Right atrium auricular region (tissue), 2 donors: ENCODE measurements around the gene ACKR4. TPM values are rescaled to one million over a fixed set of nuclear protein-coding genes. Genes with fewer than 3 reads are reported as not detected.
"Not testable (repeated sequence)": the region's sequence is repeated elsewhere in the genome, so short reads cannot be mapped to it uniquely, and the experiment has no call there.

Source experiments
- DNase-seq: peaks from one replicate; pipeline ENCODE4 v3.0.0-alpha.2; 2019; ENCODE audit warnings: low spot score
- H3K27ac ChIP-seq, 2 donors: fragments of 200-600 bp; sonication (generic); 1 replicate in 1 of 2; 2 replicates in 1 of 2; pipeline ENCODE4 v1.5.1; 2016 to 2019
- H3K27me3 ChIP-seq, 2 donors: fragments of 200-600 bp; sonication (generic); one replicate each; pipeline versions ENCODE4 v1.5.1 to v1.6.0; 2017 to 2019
- H3K36me3 ChIP-seq: fragments of 200-600 bp; sonication (generic); one replicate; pipeline ENCODE4 v1.5.1; 2016
- H3K4me1 ChIP-seq, 2 donors: fragments of 200-600 bp; sonication (generic); one replicate each; pipeline versions ENCODE4 v1.5.1 to v1.6.0; 2017 to 2019
- H3K4me3 ChIP-seq, 2 donors: fragments of 200-600 bp; sonication (generic); 1 replicate in 1 of 2; 2 replicates in 1 of 2; pipeline ENCODE4 v1.5.1; 2017 to 2019; ENCODE audit warnings: mild to moderate bottlenecking in 1 of 2, moderate library complexity in 1 of 2
- H3K9me3 ChIP-seq, 2 donors: fragments of 200-600 bp; sonication (generic); one replicate each; pipeline ENCODE4 v1.5.1; 2019
- total RNA-seq, 2 donors: library from RNA; depleted of rRNA; stranded (reverse); fragments of >200 nt; gene quantifications; one replicate each; pipeline ENCODE4 v1.1.0, GENCODE V29; 2016
- TF ChIP-seq, protein P1 (sequence below), 2 donors: fragments of 200-600 bp; sonication (generic); IDR thresholded peaks; one replicate each; pipeline ENCODE4 v1.5.1; 2019; ENCODE audit warnings: antibody characterized with exemption in 2 of 2

ACKR4 gene
- total RNA-seq, 2 donors from 2014 or later: 3.9 to 7.9 TPM

DNA sequence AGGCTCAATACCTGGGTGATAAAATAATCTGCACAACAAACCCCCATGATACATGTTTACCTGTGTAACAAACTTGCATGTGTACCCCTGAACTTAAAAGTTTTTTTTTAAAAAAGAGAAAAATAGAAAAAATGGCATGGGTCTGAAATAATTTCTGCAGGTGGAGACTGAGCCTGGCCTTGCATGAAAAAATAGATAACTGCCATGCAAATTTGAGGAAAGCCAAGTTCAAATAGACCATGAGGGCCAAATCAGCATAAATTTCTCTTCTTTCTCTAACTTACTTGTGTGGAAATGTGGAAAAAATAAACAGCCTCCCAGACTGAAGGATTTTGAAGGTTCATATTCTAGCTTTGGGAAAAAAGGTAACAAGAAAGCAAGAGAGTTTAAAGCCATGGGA, 744 bp upstream of the ACKR4 start:
- Histone ChIP-seq H3K27me3 (no peaks in the 10 kb centered on the region), H3K4me1 (no peaks in the 10 kb centered on the region), H3K4me3 (no peak overlapping the region), H3K36me3 (peaks cover 5% of the 10 kb centered on the region), H3K27ac (no peak overlapping the region), H3K9me3 (no peaks in the 10 kb centered on the region)
- TF ChIP-seq, protein P1, sequence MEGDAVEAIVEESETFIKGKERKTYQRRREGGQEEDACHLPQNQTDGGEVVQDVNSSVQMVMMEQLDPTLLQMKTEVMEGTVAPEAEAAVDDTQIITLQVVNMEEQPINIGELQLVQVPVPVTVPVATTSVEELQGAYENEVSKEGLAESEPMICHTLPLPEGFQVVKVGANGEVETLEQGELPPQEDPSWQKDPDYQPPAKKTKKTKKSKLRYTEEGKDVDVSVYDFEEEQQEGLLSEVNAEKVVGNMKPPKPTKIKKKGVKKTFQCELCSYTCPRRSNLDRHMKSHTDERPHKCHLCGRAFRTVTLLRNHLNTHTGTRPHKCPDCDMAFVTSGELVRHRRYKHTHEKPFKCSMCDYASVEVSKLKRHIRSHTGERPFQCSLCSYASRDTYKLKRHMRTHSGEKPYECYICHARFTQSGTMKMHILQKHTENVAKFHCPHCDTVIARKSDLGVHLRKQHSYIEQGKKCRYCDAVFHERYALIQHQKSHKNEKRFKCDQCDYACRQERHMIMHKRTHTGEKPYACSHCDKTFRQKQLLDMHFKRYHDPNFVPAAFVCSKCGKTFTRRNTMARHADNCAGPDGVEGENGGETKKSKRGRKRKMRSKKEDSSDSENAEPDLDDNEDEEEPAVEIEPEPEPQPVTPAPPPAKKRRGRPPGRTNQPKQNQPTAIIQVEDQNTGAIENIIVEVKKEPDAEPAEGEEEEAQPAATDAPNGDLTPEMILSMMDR (IDR thresholded peaks at IDR 0.05): no peak
- no peak for DNase-seq

DNA sequence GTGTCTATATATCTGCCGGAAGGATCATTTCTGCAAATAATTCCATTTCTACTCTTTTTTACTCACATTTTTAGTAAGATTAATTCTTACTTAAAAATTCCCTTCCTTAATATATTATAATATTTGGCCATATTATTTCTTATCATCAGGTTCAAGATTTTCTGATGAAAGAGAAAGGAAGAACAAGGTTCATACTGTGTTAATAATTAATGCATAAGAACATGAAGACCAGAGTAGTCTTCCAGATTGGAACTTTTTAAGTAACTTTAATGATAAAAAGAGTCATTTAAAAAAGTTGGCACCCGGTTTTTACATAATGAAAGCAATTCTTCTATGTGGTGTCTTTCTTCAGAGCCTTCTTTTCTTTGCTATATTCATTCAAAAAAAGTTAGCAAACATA, 590 bp downstream of the ACKR4 start:
- peak overlapping the region; percentile 9 to 17 for H3K4me3 ChIP-seq
- H3K27me3 ChIP-seq: no peaks in the 10 kb centered on the region
- no peak overlapping the region for H3K27ac ChIP-seq
- H3K4me1 ChIP-seq: no peaks in the 10 kb centered on the region
- TF ChIP-seq, protein P1 (IDR thresholded peaks at IDR 0.05): no peak
- DNase-seq: no peak
- H3K9me3 ChIP-seq: no peaks in the 10 kb centered on the region
- H3K36me3 ChIP-seq: peaks cover 5% of the 10 kb centered on the region

DNA sequence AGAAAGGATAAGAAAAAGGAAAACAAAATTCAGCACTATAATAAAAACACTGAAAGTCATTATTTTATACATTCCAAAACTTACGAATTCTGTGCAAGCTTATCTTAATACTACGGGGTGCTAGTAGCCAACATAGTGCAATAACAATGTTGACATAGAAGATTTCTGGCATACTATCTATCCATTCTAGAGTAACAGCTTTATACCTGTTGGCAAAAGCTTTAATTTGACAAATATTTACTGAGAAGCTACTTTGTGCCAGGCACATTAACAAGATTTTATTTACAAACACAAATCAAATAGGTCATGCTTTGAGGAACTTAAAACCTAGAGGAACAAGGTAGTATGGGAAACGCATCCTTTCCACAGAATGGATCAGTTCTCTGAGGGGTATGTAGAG, 1.1 kb downstream of the ACKR4 start:
- peak overlapping the region in 1 of 2 donors; percentile 17 for H3K4me3 ChIP-seq
- H3K36me3 ChIP-seq: peaks cover 10% of the 10 kb centered on the region
- peak overlapping the region in 1 of 2 donors; percentile 0 for H3K27ac ChIP-seq
- H3K4me1 ChIP-seq: no peaks in the 10 kb centered on the region
- DNase-seq: no peak
- no peaks in the 10 kb centered on the region for H3K9me3 ChIP-seq
- TF ChIP-seq, protein P1 (IDR thresholded peaks at IDR 0.05): no peak
- no peaks in the 10 kb centered on the region for H3K27me3 ChIP-seq

DNA sequence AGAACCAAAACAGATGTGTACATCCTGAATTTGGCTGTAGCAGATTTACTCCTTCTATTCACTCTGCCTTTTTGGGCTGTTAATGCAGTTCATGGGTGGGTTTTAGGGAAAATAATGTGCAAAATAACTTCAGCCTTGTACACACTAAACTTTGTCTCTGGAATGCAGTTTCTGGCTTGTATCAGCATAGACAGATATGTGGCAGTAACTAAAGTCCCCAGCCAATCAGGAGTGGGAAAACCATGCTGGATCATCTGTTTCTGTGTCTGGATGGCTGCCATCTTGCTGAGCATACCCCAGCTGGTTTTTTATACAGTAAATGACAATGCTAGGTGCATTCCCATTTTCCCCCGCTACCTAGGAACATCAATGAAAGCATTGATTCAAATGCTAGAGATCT, 3.5 kb downstream of the ACKR4 start:
- H3K4me3 ChIP-seq, H3K4me1 ChIP-seq, H3K9me3 ChIP-seq, H3K27me3 ChIP-seq, H3K27ac ChIP-seq, DNase-seq: not testable (repeated sequence)
- H3K36me3 ChIP-seq: peaks cover 12% of the 10 kb centered on the region

DNA sequence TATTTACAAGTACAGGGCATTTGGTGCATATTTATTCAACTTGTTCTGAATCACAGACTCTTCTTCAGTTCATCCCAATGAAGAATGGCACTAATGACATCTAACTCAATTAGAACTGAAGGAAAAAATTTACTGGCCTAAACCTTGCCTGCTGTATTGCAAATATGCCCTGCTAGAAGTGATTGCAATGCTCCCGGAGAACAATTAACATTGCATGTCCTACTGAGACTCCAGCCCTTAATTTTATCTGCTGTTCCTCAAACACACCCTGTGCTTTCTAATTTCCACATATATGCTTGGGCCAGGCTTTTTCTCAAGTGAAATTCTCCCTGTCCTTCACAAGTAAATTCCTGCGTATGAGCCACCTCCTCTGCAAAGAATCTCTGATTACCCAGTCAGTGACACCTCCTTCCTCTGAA, 8.3 kb downstream of the ACKR4 start:
- H3K9me3 ChIP-seq: no peaks in the 10 kb centered on the region
- H3K27ac ChIP-seq: peak overlapping the region in 1 of 2 donors; percentile 43
- TF ChIP-seq, protein P1 (IDR thresholded peaks at IDR 0.05): no peak
- H3K4me1 ChIP-seq: peaks cover 0 to 14% of the 10 kb centered on the region in 2 donors
- no peak for DNase-seq
- peaks cover 7% of the 10 kb centered on the region for H3K36me3 ChIP-seq
- H3K4me3 ChIP-seq: no peak overlapping the region
- H3K27me3 ChIP-seq: no peaks in the 10 kb centered on the region

DNA sequence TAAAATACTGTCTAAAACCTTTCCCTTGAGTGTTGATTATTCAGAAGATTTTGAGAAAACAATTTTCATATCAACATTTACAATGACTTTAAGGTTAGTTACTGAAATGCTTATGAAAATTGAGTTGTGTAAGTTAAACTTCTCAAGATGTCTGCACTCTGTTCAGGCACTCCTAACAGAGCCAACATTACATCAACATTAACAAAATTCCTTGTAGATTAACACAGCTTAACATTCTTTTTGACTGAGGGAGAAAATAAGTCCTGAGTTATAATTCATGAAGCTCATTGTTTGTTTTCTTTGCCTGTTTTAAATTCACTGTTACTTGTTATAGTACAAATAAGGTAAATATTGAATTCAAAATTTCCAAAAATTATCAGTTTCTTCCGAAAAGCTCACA, 9.0 kb downstream of the ACKR4 start:
- TF ChIP-seq, protein P1 (IDR thresholded peaks at IDR 0.05): no peak
- Histone ChIP-seq H3K9me3 (no peaks in the 10 kb centered on the region), H3K36me3 (peaks cover 7% of the 10 kb centered on the region), H3K27ac (peak overlapping the region in 1 of 2 donors; percentile 43), H3K27me3 (no peaks in the 10 kb centered on the region), H3K4me3 (no peak overlapping the region), H3K4me1 (peaks cover 0 to 14% of the 10 kb centered on the region in 2 donors)
- no peak for DNase-seq

DNA sequence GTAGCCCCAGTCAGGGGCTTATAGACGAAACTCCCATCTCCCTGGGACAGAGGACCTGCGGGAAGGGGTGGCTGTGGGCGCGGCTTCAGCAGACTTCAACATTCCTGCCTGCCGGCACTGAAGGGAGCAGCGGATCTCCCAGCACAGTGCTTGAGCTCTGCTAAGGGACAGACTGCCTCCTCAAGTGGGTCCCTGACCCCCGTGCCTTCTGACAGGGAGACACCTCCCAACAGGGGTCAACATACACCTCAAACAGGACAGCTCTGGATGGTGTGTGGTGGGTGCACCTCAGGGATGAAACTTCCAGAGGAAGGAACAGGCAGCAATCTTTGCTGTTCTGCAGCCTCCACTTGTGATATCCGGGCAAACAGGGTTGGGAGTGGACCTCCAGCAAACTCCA, 9.6 kb downstream of the ACKR4 start:
- not testable (repeated sequence) for H3K4me3 ChIP-seq, DNase-seq, H3K27me3 ChIP-seq, H3K9me3 ChIP-seq, H3K36me3 ChIP-seq
- Histone ChIP-seq H3K27ac (peak overlapping the region in 1 of 2 donors; percentile 20), H3K4me1 (peaks cover 0 to 14% of the 10 kb centered on the region in 2 donors)

DNA sequence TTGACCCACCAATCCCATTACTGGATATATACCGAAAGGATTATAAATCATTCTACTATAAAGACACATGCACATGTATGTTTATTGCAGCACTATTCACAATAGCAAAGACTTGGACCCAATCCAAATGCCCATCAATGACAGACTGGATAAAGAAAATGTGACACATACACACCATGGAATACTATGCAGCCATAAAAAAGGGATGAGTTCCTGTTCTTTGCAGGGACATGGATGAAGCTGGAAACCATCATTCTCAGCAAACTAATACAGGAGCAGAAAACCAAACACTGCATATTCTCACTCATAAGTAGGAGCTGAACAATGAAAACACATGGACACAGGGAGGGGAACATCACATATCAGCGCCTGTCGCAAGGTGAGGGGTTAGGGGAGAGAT, 18.2 kb downstream of the ACKR4 start:
- DNase-seq, H3K4me1 ChIP-seq, H3K27ac ChIP-seq, H3K27me3 ChIP-seq, H3K4me3 ChIP-seq, H3K36me3 ChIP-seq, H3K9me3 ChIP-seq: not testable (repeated sequence)
